Chondrocyte (in vitro differentiated cells): Measurements from ENCODE around the gene CPNE2. TPM values are rescaled to one million over a fixed set of nuclear protein-coding genes. Genes with fewer than 3 reads are reported as not detected.
"Not testable (repeated sequence)": the region's sequence is repeated elsewhere in the genome, so short reads cannot be mapped to it uniquely, and the experiment has no call there.

Experiments
- DNase-seq: peaks from one replicate; pipeline ENCODE4 v3.0.0; 2021; ENCODE audit warnings: mixed read lengths, low spot score
- H3K27ac Mint-ChIP-seq: one replicate; pipeline ENCODE4 v1.8.0; 2021; ENCODE audit warnings: mild to moderate bottlenecking, moderate library complexity, mixed read lengths; ENCODE audit not compliant: unreplicated experiment
- H3K27me3 Mint-ChIP-seq: 2 replicates; pipeline ENCODE4 v1.8.0; 2021; ENCODE audit warnings: low read depth, mixed read lengths
- H3K36me3 Mint-ChIP-seq: 2 replicates; pipeline ENCODE4 v1.8.0; 2021; ENCODE audit warnings: low read depth, mixed read lengths
- H3K4me1 Mint-ChIP-seq: 2 replicates; pipeline ENCODE4 v1.8.0; 2021; ENCODE audit warnings: low read depth, mild to moderate bottlenecking, mixed read lengths
- H3K4me3 Mint-ChIP-seq: one replicate; pipeline ENCODE4 v1.8.0; 2021; ENCODE audit warnings: mild to moderate bottlenecking, moderate library complexity, mixed read lengths; ENCODE audit not compliant: unreplicated experiment
- H3K9me3 Mint-ChIP-seq: 2 replicates; pipeline ENCODE4 v1.8.0; 2021; ENCODE audit warnings: low read depth, mixed read lengths
- total RNA-seq: library from RNA; stranded (reverse); gene quantifications from 3 replicates; pipeline ENCODE4 v1.2.1, GENCODE V29; 2021
- TF ChIP-seq, protein P1 (sequence below): fragments of 200-600 bp; sonication (generic); IDR thresholded peaks from 2 replicates; pipeline ENCODE4 v1.5.0; 2021; ENCODE audit warnings: antibody characterized with exemption, mild to moderate bottlenecking, moderate library complexity

The CPNE2 gene
- total RNA-seq, 1 donor from 2014 or later = 21.8 TPM

DNA sequence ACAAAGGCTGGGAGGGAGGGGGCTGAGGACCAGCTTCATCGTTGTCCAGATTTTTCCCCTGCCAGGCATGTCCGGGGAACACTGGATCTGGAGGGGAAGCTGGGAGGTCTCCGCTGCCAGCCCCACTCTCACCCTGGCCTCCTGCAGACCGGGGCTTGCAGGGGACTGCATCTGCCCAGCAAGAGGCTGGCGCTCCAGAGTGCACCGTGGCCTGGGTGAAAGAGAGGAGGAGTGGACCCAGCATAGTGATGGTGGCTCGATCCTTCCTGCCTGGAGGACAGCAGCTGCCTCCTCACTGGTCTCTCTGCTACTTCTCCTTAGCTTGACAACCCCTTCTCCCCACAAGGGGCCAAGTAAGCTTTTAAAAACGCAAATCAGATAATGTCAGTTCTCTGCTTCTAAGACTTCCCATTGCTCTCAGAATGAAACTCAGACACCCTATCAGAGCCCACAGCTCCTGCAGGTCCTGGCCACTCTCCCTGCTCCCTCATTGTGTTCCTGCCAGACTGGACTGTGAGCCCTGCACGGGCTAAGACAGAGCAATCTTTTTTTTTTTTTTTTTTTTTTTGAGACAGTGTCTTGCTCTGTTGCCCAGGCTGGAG is 15.0 kb downstream of the CPNE2 start:
- H3K4me3 Mint-ChIP-seq = no peak overlapping the region
- no peaks in the 10 kb centered on the region for H3K27me3 Mint-ChIP-seq
- TF ChIP-seq, protein P1, sequence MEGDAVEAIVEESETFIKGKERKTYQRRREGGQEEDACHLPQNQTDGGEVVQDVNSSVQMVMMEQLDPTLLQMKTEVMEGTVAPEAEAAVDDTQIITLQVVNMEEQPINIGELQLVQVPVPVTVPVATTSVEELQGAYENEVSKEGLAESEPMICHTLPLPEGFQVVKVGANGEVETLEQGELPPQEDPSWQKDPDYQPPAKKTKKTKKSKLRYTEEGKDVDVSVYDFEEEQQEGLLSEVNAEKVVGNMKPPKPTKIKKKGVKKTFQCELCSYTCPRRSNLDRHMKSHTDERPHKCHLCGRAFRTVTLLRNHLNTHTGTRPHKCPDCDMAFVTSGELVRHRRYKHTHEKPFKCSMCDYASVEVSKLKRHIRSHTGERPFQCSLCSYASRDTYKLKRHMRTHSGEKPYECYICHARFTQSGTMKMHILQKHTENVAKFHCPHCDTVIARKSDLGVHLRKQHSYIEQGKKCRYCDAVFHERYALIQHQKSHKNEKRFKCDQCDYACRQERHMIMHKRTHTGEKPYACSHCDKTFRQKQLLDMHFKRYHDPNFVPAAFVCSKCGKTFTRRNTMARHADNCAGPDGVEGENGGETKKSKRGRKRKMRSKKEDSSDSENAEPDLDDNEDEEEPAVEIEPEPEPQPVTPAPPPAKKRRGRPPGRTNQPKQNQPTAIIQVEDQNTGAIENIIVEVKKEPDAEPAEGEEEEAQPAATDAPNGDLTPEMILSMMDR = no peak
- DNase-seq = no peak
- H3K27ac Mint-ChIP-seq = no peak overlapping the region
- H3K36me3 Mint-ChIP-seq = no peaks in the 10 kb centered on the region
- no peaks in the 10 kb centered on the region for H3K9me3 Mint-ChIP-seq
- H3K4me1 Mint-ChIP-seq = peaks cover 17% of the 10 kb centered on the region

DNA sequence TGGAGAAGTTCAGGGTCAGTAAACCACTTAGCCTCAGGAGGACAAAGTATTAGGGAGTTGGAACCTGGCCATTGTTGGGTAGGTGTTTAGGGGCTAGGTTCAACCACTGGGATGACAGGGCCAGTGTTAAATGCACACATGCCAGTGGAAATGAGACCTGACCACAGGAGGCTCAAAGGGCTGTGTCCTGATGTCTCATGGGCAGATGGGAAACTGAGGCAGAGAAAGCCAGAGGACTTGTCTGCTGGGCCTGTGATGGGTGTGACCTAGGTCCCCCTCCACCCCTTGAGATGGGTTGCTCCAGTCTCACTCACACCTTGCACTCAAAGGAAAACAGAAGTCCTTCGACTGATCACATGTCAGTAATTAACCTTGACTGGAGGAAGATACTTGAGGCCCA is 16.0 kb downstream of the CPNE2 start:
- Mint-ChIP-seq H3K36me3 (no peaks in the 10 kb centered on the region), H3K27me3 (no peaks in the 10 kb centered on the region), H3K27ac (no peak overlapping the region), H3K4me1 (peaks cover 27% of the 10 kb centered on the region), H3K9me3 (no peaks in the 10 kb centered on the region), H3K4me3 (no peak overlapping the region)
- DNase-seq = no peak
- TF ChIP-seq, protein P1 = no peak

DNA sequence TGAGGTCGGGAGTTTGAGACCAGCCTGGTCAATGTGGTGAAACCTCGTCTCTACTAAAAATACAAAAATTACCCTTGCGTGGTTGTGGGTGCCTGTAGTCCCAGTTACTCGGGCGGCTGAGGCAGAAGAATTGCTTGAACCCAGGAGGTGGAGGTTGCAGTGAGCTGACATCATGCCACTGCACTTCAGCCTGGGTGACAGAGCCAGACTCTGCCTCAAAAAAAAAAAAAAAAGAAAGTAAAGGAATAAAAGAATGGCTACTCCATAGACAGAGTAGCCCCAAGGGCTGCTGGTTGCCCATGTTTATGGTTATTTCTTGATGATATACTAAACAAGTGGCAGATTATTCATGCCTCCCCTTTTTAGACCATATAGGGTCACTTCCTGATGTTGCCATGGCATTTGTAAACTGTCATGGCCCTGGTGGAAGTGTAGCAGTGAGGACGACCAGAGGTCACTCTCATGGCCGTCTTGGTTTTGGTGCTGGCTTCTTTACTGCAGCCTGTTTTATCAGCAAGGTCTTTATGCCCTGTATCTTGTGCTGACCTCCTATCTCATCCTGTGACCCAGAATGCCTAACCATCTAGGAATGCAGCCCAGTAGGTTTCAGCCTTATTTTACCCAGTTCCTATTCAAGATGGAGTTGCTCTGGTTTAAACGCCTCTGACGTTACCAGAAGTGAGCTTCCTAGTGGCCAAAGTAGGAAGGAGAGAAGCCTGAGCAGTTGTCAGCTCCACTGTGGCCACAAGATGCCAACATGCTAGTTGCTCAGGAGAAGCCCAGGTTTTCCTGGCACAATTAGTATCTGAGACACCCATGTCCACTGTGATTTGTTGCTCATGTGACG is 17.1 kb downstream of the CPNE2 start:
- not testable (repeated sequence) for H3K9me3 Mint-ChIP-seq, H3K27me3 Mint-ChIP-seq, DNase-seq, H3K27ac Mint-ChIP-seq, H3K4me3 Mint-ChIP-seq, H3K36me3 Mint-ChIP-seq
- peaks cover 28% of the 10 kb centered on the region for H3K4me1 Mint-ChIP-seq

DNA sequence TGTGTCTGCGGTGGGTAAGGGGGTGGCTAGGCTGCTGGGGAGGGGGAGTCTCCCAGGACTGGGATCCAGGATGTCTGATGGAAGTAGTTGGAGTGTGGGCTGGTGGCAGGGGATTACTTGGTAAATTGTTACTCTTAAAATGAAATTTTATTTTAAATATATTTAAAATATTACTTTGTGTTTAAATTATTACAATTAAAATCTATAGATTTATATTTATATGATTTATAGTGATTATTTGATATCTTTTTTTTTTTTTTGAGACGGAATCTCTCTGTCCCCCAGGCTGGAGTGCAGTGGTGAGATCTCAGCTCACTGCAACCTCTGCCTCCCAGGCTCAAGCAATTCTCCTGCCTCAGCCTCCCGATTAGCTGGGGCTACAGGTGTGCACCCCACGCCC is 18.6 kb downstream of the CPNE2 start:
- H3K9me3 Mint-ChIP-seq = no peaks in the 10 kb centered on the region
- no peaks in the 10 kb centered on the region for H3K27me3 Mint-ChIP-seq
- no peak overlapping the region for H3K4me3 Mint-ChIP-seq
- H3K27ac Mint-ChIP-seq = no peak overlapping the region
- peaks cover 32% of the 10 kb centered on the region for H3K4me1 Mint-ChIP-seq
- DNase-seq = no peak
- TF ChIP-seq, protein P1 = no peak
- H3K36me3 Mint-ChIP-seq = no peaks in the 10 kb centered on the region

DNA sequence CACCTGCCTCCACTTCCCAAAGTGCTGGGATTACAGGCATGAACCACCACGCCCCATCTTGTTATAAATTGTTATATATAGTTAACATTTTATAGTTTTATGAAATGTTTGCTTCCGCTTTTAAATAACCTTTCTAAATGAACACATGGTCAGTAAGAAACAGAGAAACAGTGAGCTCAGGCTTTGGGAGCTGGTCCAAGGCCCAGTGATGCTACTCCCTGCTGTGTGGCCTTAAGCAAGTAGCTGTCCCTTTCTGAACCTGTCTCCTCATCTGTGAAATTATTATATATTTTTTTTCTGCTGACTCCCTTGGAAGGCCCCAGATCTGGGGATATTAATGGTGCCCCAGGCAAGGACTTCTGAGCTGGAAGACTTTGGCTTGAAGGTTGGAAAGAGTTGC is 19.0 kb downstream of the CPNE2 start:
- TF ChIP-seq, protein P1 = no peak
- no peak for DNase-seq
- Mint-ChIP-seq H3K9me3 (no peaks in the 10 kb centered on the region), H3K4me3 (no peak overlapping the region), H3K36me3 (no peaks in the 10 kb centered on the region), H3K27me3 (no peaks in the 10 kb centered on the region), H3K4me1 (peaks cover 36% of the 10 kb centered on the region), H3K27ac (peak overlapping the region; percentile 5)
